Measurements from ENCODE around the gene TTPAL. TPM values are rescaled to one million over a fixed set of nuclear protein-coding genes. Genes with fewer than 3 reads are reported as not detected.
A peak's percentile ranks its signal among the peaks of the same experiment; 100 is the strongest.

The TTPAL gene, protein sequence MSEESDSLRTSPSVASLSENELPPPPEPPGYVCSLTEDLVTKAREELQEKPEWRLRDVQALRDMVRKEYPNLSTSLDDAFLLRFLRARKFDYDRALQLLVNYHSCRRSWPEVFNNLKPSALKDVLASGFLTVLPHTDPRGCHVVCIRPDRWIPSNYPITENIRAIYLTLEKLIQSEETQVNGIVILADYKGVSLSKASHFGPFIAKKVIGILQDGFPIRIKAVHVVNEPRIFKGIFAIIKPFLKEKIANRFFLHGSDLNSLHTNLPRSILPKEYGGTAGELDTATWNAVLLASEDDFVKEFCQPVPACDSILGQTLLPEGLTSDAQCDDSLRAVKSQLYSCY
- total RNA-seq (1 to 10 TPM; 9.0 to 9.9 TPM), total RNA-seq (24.3 to 136 (median 53.7) reads per million in 172 experiments)
- 10.1 TPM for polyA plus RNA-seq (2013, experiment 1 of 2)
- 9.3 TPM for polyA plus RNA-seq (2013, experiment 2 of 2)

DNA sequence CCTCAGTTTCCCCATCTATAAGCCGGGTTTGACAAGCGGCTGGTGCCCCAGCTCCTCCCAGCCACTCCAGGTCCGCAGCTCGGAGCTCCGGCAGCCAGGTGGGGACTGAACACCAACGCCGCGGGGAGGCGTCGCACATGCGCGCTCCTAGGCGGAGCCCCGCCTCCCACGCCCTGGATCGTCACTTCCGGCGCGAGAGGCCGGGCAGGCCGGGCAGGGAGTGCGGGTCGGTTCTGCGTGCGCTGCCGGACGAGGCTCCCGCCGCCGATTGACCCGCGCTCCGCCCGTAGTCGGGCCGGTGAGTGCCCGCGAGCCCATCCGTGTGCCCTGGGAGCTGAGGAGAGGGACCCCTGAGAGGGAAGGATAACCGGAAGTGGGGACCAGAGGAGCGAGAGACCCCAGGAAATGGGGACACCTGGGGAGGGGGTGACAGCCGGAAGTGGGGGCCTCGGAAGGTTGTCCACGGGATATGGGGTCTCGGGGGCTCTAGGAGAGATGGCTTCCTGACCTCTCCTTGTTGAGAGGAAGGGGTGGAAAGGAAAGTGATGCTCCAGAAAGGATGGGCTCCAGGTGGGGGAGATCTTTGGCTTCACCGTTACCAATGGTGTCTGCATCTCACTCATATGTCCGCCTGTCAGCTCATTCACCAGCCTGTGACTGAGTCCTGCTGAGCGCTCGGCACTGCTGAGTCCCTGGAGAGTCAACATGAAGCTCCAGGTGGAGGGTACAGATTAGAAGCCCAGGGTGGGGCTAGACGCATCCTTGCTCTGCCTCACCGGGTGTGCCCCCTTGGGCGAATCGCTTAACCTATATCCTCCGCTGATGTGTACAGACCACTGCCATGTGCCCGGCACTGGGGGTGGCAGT is at the start of gene TTPAL:
Gene TTPAL (plus strand): TSS at position 181 of the 867 bp plus-strand sequence. CDS start 4,126 bp downstream, outside the sequence.
- no peaks in the 10 kb centered on the region for H3K9me3 Mint-ChIP-seq
- no peaks in the 10 kb centered on the region for H3K27me3 Mint-ChIP-seq
- intact Hi-C loops (cut with DNase I, micrococcal nuclease) = loop anchor here (1.0 to 10.0 kb wide), 9 partner anchors 45 to 489 kb away; partner anchors contain the start of genes FITM2 (in 1 of the 2), OSER1 (in 1 of the 2), SERINC3 (in 1 of the 2) and STK4 (in 1 of the 2)
- H3K4me3 Mint-ChIP-seq = peak within 1 kb of the TSS; percentile 95
- H3K4me1 Mint-ChIP-seq (ENCODE audit: low read depth) = peaks cover 26% of the 10 kb centered on the region
- TF ChIP-seq, protein P1, sequence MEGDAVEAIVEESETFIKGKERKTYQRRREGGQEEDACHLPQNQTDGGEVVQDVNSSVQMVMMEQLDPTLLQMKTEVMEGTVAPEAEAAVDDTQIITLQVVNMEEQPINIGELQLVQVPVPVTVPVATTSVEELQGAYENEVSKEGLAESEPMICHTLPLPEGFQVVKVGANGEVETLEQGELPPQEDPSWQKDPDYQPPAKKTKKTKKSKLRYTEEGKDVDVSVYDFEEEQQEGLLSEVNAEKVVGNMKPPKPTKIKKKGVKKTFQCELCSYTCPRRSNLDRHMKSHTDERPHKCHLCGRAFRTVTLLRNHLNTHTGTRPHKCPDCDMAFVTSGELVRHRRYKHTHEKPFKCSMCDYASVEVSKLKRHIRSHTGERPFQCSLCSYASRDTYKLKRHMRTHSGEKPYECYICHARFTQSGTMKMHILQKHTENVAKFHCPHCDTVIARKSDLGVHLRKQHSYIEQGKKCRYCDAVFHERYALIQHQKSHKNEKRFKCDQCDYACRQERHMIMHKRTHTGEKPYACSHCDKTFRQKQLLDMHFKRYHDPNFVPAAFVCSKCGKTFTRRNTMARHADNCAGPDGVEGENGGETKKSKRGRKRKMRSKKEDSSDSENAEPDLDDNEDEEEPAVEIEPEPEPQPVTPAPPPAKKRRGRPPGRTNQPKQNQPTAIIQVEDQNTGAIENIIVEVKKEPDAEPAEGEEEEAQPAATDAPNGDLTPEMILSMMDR (IDR thresholded peaks at IDR 0.05) = no peak
- Histone ChIP-seq H3K4me1 (ENCODE audit: insufficient read depth, low read length) (peaks cover 18% of the 10 kb centered on the region), H3K9me3 (ENCODE audit: control insufficient read depth in 1 of 2, insufficient read depth in 1 of 2, low read length in 2 of 2) (no peaks in the 10 kb centered on the region), H3K27ac (ENCODE audit: low read depth in 1 of 2, low read length in 2 of 2) (peak within 1 kb of the TSS; percentile 89 to 98), H3K4me3 (ENCODE audit: low read length) (peak within 1 kb of the TSS; percentile 90), H3K27me3 (ENCODE audit: control insufficient read depth in 1 of 2, insufficient read depth in 2 of 2, low read length in 2 of 2) (no peaks in the 10 kb centered on the region), H3K36me3 (ENCODE audit: insufficient read depth, low read length) (peaks cover 13% of the 10 kb centered on the region)
- ChIA-PET CTCF (interaction anchor here (0.6 to 1.8 kb wide), 5 partner anchors 81 to 259 kb away, joined by 3 to 6 read pairs (median 4); no protein-coding TSS in a partner anchor), POLR2A (interaction anchor here (0.6 to 2.2 kb wide), 12 partner anchors 11 to 409 kb away, joined by 3 to 29 read pairs (median 4); partner anchors contain the start of genes OSER1 and SERINC3)
- ATAC-seq (ENCODE audit: poor library complexity) (peak; percentile 95), DNase-seq (peak; percentile 75 to 95 (median 86))
- peaks cover 15% of the 10 kb centered on the region for H3K36me3 Mint-ChIP-seq (ENCODE audit: low read depth)
- H3K27ac Mint-ChIP-seq = peak within 1 kb of the TSS; percentile 96

DNA sequence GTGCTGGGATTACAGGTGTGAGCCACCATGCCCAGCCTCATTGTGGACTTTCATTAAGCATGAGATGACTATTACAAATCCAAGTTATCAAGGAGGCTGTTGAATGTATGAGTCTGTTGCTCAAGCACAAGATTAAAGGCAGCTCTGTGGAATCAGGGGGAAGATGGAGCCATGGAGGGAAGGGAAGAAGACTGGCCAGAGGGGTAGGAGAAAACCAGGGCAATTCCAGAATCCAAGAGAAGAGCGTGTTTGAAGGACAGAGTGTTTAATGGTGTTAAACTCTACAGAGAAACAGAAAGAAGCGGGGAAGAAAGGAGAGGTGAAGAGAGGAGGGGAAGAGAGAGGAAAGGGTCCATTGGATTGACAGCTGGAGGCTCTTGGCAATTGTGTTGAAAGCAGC is 49.8 kb upstream of the TTPAL start:
- Histone ChIP-seq H3K4me3 (ENCODE audit: low read length) (no peak overlapping the region), H3K36me3 (ENCODE audit: insufficient read depth, low read length) (no peaks in the 10 kb centered on the region), H3K27ac (ENCODE audit: low read depth in 1 of 2, low read length in 2 of 2) (no peak overlapping the region), H3K4me1 (ENCODE audit: insufficient read depth, low read length) (no peaks in the 10 kb centered on the region), H3K27me3 (ENCODE audit: control insufficient read depth in 1 of 2, insufficient read depth in 2 of 2, low read length in 2 of 2) (peaks cover 0 to 5% of the 10 kb centered on the region in 2 experiments), H3K9me3 (ENCODE audit: control insufficient read depth in 1 of 2, insufficient read depth in 1 of 2, low read length in 2 of 2) (no peaks in the 10 kb centered on the region)
- intact Hi-C loops (cut with DNase I, micrococcal nuclease) = no loop called here
- H3K9me3 Mint-ChIP-seq = no peaks in the 10 kb centered on the region
- ChIA-PET CTCF (no interaction called here), POLR2A (no interaction called here)
- no peaks in the 10 kb centered on the region for H3K36me3 Mint-ChIP-seq (ENCODE audit: low read depth)
- H3K4me1 Mint-ChIP-seq (ENCODE audit: low read depth) = no peaks in the 10 kb centered on the region
- H3K27ac Mint-ChIP-seq = no peak overlapping the region
- TF ChIP-seq, protein P1 (IDR thresholded peaks at IDR 0.05) = no peak
- H3K27me3 Mint-ChIP-seq = peaks cover 17% of the 10 kb centered on the region
- DNase-seq (no peak), ATAC-seq (ENCODE audit: poor library complexity) (no peak)
- H3K4me3 Mint-ChIP-seq = no peak overlapping the region
